Naive B cell (primary cell): Measurements from ENCODE around the gene MKNK2. TPM values are rescaled to one million over a fixed set of nuclear protein-coding genes. Genes with fewer than 3 reads are reported as not detected.

Experiments used
- ATAC-seq, 2 donors: fragments of 150-1000 bp; cut with Tn5 transposase; 2 replicates each; pipeline ENCODE4 v1.10.0; 2021; ENCODE audit warnings: low read depth in 2 of 2, mild to moderate bottlenecking in 2 of 2, moderate library complexity in 2 of 2
- DNase-seq: peaks from one replicate; pipeline ENCODE4 v3.0.0; 2022
- H3K27ac Mint-ChIP-seq, 6 donors: one replicate each; pipeline ENCODE4 v1.8.0; 2020 to 2022; ENCODE audit warnings: mild to moderate bottlenecking in 6 of 6, mixed read lengths in 6 of 6, moderate library complexity in 5 of 6, inconsistent platforms in 2 of 6
- H3K27me3 Mint-ChIP-seq, 3 donors: one replicate each; pipeline ENCODE4 v1.8.0; 2021 to 2022; ENCODE audit warnings: mixed read lengths in 3 of 3, mild to moderate bottlenecking in 1 of 3
- H3K36me3 Mint-ChIP-seq, 2 donors: one replicate each; pipeline ENCODE4 v1.8.0; 2020 to 2022; ENCODE audit warnings: mixed read lengths in 2 of 2, inconsistent platforms in 1 of 2, mild to moderate bottlenecking in 1 of 2
- H3K4me1 Mint-ChIP-seq, 3 donors: one replicate each; pipeline ENCODE4 v1.8.0; 2020 to 2022; ENCODE audit warnings: mixed read lengths in 3 of 3, inconsistent platforms in 1 of 3, mild to moderate bottlenecking in 1 of 3, moderate library complexity in 1 of 3
- H3K4me3 Mint-ChIP-seq, 8 donors: one replicate each; pipeline ENCODE4 v1.8.0; 2020 to 2022; ENCODE audit warnings: mild to moderate bottlenecking in 8 of 8, mixed read lengths in 8 of 8, moderate library complexity in 8 of 8, inconsistent platforms in 2 of 8
- H3K9me3 Mint-ChIP-seq, 7 donors: one replicate each; pipeline ENCODE4 v1.8.0; 2020 to 2022; ENCODE audit warnings: mixed read lengths in 7 of 7, mild to moderate bottlenecking in 5 of 7, inconsistent platforms in 2 of 7, moderate library complexity in 1 of 7
- polyA plus RNA-seq, 6 donors: library from polyadenylated mRNA; unstranded; fragments of 300-500 nt; fragmentation: Illumina TruSeq; gene quantifications; one replicate each; pipeline ENCODE4 v1.2.3, GENCODE V29; 2021; ENCODE audit warnings: low read depth in 6 of 6

MKNK2 gene
- polyA plus RNA-seq, 6 donors from 2014 or later, result 51.1 to 102 (median 57.1) TPM

DNA sequence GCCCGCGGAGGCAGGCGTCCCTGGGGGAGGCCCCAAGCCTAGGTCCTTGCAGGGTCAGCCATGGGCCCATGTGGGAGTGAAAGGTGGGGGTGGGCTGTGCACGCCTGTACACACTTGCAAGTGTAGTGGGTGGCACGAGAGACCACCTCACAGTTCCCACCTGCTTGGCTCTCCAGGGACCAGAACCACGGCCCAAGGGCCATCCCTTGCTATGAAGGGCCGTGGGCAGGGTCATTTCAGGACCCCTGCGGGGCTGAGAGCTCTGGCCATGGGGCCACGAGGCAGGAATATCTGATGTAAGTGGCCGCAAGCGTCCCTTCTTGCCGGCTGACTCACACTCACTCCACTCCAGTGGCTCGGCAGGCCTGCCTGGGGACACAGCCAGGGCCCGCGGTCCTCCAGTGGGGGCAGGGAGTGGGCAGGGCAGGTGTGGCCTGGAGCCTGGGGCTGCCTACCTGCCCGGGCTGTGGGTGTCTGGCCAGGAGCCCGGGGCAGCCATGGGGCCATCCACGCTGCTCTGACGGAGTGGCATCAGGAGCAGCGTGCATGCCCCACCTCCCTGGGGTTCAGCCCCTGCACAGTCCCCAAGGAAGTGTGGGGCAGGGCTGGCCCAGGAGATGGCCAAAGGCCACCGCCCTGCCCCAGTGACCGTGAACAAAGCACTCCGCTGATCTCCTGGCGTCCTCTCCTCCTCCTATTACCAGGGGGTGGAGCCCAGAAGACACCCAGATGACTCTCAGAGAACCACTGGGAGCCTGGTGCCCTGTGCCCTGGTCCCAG, 8.6 kb upstream of the MKNK2 start:
- H3K36me3 Mint-ChIP-seq, result no peaks in the 10 kb centered on the region
- no peaks in the 10 kb centered on the region for H3K27me3 Mint-ChIP-seq
- ATAC-seq (no peak), DNase-seq (no peak)
- peak overlapping the region in 4 of 6 donors; percentile 97 to 98 (median 98) for H3K27ac Mint-ChIP-seq
- peak overlapping the region; percentile 71 to 94 (median 91) for H3K4me3 Mint-ChIP-seq
- H3K4me1 Mint-ChIP-seq, result peaks cover 25 to 46% (median 46%) of the 10 kb centered on the region in 3 donors
- H3K9me3 Mint-ChIP-seq, result no peaks in the 10 kb centered on the region

DNA sequence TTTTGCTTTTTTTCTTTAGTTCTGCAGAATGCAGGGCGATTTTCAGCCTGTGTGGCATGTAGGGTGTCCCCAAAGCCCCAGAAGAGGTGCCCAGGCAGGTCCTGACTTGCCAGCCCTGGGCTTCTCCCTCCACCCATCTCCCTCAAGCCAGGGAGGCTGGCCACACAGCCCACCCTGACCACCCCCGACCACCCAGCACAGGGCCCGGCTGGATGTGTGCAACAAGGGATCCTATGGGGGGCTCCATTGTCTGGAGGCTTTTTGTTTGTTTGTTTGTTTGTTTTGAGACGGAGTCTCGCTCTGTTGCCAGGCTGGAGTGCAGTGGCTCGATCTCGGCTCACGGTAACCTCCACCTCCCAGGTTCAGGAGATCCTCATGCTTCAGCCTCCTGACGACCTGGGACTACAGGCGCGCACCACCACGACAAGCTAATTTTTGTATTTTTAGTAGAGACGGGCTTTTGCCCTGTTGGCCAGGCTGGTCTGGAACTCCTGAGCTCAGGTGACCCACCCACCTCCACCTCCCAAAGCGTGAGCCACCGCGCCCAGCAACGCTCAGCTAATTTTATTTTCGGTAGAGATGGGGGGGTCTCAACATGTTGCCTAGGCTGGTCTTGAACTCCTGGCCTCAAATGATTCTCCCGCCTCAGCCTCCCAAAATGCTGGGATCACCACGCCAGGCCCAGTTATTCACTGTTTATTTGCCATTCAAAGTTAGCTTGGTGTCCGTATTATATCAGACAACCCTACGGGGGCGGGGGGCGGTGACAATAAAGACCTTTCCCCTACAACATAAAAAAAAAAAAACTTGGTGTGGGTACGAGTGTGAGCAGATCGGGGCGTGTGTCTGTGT, 7.8 kb upstream of the MKNK2 start:
- DNase-seq (no peak), ATAC-seq (no peak)
- H3K9me3 Mint-ChIP-seq, result no peaks in the 10 kb centered on the region
- no peaks in the 10 kb centered on the region for H3K36me3 Mint-ChIP-seq
- no peaks in the 10 kb centered on the region for H3K27me3 Mint-ChIP-seq
- peak overlapping the region in 3 of 6 donors; percentile 76 to 98 (median 82) for H3K27ac Mint-ChIP-seq
- peaks cover 25 to 54% (median 47%) of the 10 kb centered on the region in 3 donors for H3K4me1 Mint-ChIP-seq
- H3K4me3 Mint-ChIP-seq, result peak overlapping the region in 6 of 8 donors; percentile 36 to 77 (median 70)

DNA sequence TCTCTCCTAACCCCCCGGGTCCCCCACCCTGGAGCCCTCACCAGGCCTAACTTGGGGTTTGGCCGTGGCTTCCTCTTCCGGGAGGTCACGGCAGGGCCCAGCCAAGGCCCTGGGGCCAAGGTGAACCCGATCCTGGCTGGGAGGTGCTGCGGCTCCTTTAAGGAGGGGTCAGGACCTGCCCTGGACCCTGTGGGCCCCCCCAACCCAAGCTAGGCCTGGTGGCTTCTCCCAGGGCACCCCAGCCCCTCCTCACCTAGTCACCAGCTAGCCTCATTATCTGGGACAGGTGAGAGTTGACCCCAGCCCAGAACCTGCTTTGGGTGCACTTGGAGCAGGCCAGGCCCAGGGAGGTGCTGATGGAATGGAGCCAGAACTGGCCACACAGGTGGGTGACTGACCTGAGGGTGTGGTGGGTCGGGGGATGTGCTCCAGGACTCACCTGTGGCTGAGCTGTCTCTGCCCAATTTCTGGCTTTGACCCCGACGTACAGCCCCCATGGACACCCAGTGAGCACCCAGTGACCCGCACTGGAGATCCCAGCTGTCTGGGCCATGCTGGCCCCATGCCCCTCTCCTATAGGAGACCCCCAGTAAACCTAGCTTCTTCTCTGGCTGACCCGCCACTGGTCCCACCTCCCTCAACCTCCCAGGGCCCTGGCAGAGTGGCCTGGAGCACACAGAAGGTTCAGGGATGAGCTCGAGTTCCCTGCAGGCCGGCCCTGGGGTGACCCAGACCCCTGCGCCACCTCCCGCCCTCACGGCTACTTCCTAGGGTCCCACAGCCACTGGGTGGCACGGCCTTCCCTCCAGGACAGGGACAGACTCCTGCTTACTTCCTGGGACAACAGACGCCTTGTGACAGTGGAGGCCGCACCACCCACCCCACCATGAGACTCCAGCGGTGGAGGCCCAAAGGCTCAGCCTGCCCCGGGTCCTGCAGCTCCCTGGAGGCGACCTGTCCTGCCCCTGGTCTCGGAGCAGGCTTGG, 6.7 kb upstream of the MKNK2 start:
- Mint-ChIP-seq H3K27ac (peak overlapping the region in 3 of 6 donors; percentile 69 to 98 (median 85)), H3K36me3 (no peaks in the 10 kb centered on the region), H3K9me3 (no peaks in the 10 kb centered on the region), H3K4me3 (peak overlapping the region in 5 of 8 donors; percentile 12 to 76 (median 61)), H3K27me3 (no peaks in the 10 kb centered on the region), H3K4me1 (peaks cover 25 to 58% (median 50%) of the 10 kb centered on the region in 3 donors)
- no peak for ATAC-seq
- DNase-seq, result no peak

DNA sequence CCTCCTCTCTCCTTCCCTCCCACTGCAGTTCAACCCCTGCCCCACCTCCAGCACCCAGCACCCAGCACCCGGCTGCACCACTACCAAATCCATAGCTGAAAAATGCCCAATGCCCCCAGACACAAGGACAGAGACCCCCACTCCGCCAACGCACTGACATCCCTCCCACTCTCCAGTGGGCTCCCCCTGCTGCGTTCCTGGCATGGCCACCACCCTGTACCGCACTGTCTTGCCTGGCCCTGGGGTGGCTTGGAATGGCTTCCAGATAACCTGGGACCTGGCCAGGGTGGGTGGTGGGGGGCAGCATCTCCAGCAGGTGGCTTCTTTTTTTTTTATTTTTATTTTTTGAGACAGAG, 5.8 kb upstream of the MKNK2 start:
- H3K27me3 Mint-ChIP-seq, result no peaks in the 10 kb centered on the region
- H3K36me3 Mint-ChIP-seq, result no peaks in the 10 kb centered on the region
- DNase-seq (no peak), ATAC-seq (no peak)
- no peaks in the 10 kb centered on the region for H3K9me3 Mint-ChIP-seq
- peak overlapping the region in 7 of 8 donors; percentile 14 to 77 (median 60) for H3K4me3 Mint-ChIP-seq
- H3K27ac Mint-ChIP-seq, result peak overlapping the region in 3 of 6 donors; percentile 67 to 98 (median 71)
- peaks cover 30 to 59% (median 53%) of the 10 kb centered on the region in 3 donors for H3K4me1 Mint-ChIP-seq

DNA sequence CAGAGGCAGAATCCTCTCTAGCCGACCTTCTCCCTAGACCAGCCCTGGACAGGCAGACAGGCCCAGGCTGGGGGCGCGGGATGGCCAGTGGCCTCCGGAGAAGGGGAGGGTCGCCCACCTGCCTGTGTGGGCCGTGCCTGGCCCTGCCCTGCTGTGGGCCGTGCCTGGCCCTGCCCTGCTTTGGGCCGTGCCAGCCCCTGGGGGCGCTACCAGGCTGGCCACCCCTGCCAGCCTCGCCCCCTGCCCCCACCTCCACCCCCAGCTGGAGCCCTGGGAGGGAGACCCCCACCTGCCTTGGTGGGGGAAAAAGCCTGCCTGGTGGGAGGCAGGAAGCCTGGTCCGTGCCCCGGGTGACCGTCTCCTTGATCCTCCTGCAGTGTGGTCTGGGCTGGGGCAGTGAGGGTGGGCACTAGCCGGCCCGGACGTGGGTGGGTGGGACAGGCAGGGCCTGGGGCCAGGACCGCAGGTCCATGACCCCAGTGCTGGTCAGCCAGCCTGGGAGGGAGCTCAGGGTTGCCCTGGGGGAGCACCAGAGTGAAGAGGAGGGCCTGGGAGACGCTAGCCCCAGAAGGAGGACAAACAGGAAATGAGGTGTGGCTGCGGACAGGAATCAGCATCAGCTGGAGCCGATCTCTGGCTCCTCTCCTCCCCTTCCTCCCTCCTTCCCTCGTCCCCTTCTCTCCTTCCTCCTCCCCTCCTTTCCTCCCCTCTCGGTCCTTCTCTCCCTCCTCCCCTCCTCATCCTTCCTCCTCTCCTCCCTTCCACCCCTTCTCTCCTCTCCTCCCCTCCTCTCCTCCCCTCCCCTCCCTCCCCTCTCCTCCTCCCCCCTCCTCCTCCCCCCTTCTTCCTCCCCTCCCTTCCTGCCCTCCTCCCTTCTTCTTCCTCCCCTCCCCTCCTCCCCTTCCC, 5.1 kb upstream of the MKNK2 start:
- no peaks in the 10 kb centered on the region for H3K9me3 Mint-ChIP-seq
- H3K27ac Mint-ChIP-seq, result peak overlapping the region; percentile 68 to 99 (median 96)
- H3K36me3 Mint-ChIP-seq, result no peaks in the 10 kb centered on the region
- H3K4me1 Mint-ChIP-seq, result peaks cover 36 to 62% (median 59%) of the 10 kb centered on the region in 3 donors
- ATAC-seq (no peak), DNase-seq (no peak)
- H3K4me3 Mint-ChIP-seq, result peak overlapping the region; percentile 65 to 83 (median 76)
- H3K27me3 Mint-ChIP-seq, result no peaks in the 10 kb centered on the region

DNA sequence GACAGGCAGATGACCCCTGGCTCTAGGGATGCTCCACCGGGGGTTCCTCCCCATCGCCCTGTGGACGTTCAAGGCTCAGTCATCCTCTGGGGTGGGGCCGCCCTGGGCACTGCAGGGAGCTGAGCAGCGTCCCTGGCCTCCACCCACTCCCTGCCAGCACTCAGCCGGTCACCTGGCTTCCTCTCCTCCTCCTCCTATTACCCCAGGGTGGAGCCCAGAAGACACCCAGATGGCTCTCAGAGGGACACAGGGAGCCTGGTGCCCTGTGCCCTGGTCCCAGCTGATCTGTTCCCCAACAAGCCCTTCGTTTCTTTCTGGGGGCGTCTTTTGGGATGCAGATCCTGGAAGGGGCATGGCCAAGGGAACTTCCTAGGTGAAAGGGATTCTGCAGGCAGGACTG, 3.7 kb upstream of the MKNK2 start:
- Mint-ChIP-seq H3K4me1 (peaks cover 35 to 54% (median 53%) of the 10 kb centered on the region in 3 donors), H3K36me3 (no peaks in the 10 kb centered on the region), H3K27me3 (no peaks in the 10 kb centered on the region), H3K9me3 (no peaks in the 10 kb centered on the region), H3K27ac (peak overlapping the region; percentile 87 to 99 (median 96)), H3K4me3 (peak overlapping the region; percentile 65 to 84 (median 76))
- no peak for DNase-seq
- ATAC-seq, result no peak

DNA sequence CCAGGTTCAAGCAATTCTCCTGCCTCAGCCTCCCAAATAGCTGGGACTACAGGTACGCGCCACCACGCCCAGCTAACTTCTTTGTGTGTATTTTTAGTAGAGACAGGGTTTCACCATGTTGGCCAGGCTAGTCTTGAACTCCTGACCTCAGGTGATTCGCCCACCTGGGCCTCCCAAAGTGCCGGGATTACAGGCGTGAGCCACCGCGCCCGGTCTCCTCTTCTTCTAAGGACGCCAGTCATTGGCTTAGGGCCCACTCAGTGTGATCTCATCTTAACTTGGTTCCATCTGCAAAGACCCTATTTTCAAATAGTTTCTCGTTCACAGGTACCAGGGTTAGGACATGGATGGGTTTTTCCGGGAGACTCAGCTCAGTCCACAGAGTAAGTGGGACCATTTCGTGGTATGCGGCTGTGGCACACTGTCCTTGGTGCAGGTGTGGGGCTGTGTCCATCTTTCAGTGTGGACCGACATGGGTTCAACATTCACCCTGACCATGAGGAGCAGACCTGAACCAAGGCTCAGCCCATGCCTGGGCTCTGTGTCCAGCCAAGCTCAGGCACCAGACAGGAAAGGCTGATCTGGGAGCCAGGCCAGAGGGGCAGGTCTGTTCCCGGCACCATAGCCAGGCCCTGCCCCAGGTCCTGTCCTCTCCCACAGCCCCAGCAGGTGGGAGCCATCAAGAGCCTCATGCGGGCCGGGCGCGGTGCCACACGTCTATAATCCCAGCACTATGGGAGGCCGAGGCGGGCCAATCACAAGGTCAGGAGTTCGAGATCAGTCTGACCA, 2.8 kb upstream of the MKNK2 start:
- no peak for DNase-seq
- peaks cover 43 to 61% (median 60%) of the 10 kb centered on the region in 3 donors for H3K4me1 Mint-ChIP-seq
- H3K27ac Mint-ChIP-seq, result peak overlapping the region; percentile 77 to 99 (median 98)
- no peaks in the 10 kb centered on the region for H3K36me3 Mint-ChIP-seq
- H3K9me3 Mint-ChIP-seq, result no peaks in the 10 kb centered on the region
- ATAC-seq, result no peak
- H3K27me3 Mint-ChIP-seq, result no peaks in the 10 kb centered on the region
- peak overlapping the region in 5 of 8 donors; percentile 29 to 79 (median 52) for H3K4me3 Mint-ChIP-seq

DNA sequence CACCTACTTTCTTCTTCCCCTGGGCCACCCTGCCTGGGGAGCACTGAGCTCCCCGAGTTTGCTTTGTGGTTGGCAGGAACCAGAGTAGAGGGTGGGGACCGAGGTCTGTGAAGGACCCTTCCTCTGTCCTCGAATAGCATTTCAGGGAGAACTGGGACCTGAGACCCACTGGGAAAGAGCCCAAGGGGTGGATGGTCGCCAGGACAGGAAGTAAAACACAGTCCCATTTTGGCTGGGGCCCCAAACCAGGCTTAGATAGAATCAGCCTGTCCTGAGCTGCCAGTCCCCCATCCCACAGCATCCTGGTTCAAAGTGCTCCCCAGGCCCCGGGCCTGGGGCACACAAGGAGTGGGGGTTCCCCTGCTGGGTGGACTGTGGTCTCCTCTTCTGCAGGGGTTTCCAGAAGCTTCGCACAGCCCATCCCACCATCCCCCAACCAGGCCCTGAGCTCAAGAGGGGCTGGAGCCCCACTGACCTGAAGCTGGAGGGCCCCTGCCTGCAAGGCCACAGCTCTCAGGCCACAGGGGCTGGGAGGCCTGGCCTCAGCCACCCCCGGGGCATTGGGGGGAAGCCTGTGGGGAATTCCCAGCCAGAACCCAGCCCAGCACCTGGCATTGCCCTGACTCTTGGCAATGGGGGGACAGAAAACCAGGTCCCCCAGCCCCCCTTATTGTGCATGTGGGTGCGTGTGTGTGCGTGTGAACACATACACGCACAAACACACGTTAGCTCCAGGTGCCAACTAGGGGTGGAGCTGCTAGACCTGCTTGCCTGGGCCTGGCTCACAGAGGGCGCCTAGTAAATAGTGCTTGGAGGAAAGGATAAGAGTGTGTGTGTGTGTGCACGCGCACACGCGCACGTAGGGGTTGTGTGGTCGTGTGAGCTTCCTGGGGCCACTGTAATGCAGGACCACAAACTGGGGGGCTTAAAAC, 995 bp upstream of the MKNK2 start:
- ATAC-seq (peak; percentile 39 to 46), DNase-seq (peak; percentile 83)
- H3K36me3 Mint-ChIP-seq, result no peaks in the 10 kb centered on the region
- H3K4me1 Mint-ChIP-seq, result peaks cover 42 to 63% (median 55%) of the 10 kb centered on the region in 3 donors
- no peaks in the 10 kb centered on the region for H3K27me3 Mint-ChIP-seq
- peak overlapping the region; percentile 73 to 93 (median 84) for H3K4me3 Mint-ChIP-seq
- H3K27ac Mint-ChIP-seq, result peak overlapping the region; percentile 98 to 99 (median 99)
- no peaks in the 10 kb centered on the region for H3K9me3 Mint-ChIP-seq

DNA sequence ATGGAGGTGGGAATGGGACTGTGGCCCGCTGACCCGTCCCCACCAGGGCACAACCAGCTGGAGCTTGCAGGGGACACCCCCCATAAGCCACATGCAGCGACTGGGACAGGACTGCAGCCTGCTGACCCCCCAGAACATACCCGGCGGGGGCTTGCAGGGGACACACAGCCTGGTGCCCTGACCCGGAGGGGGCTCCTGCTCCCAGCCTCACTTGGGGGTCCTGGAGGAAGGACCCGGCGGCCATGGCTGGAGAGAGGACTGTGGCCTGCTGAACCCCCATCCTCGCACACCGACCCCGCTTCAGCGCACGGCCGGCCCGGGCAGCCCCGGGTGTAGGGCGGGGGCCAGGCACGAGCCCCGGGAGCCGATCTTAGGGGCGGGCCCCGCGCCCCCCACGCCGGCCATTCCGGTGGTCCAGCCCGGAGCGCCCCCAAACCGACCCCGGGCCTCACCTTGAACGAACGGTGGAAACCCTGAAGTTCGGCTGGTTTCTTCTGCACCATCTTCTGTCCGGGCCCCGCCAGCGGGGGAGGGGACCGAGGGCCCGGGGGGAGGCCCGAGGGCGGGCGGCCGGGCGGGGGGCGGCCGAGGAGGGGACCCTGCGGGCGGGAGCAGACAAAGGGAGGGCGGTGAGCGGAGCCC, 574 bp downstream of the MKNK2 start:
- H3K27ac Mint-ChIP-seq, result peak overlapping the region; percentile 96 to 99 (median 98)
- DNase-seq, result no peak
- peak in 1 of 2 donors; percentile 2 for ATAC-seq
- no peaks in the 10 kb centered on the region for H3K36me3 Mint-ChIP-seq
- H3K4me1 Mint-ChIP-seq, result peaks cover 32 to 57% (median 54%) of the 10 kb centered on the region in 3 donors
- no peaks in the 10 kb centered on the region for H3K9me3 Mint-ChIP-seq
- H3K27me3 Mint-ChIP-seq, result no peaks in the 10 kb centered on the region
- H3K4me3 Mint-ChIP-seq, result peak overlapping the region; percentile 85 to 96 (median 92)

DNA sequence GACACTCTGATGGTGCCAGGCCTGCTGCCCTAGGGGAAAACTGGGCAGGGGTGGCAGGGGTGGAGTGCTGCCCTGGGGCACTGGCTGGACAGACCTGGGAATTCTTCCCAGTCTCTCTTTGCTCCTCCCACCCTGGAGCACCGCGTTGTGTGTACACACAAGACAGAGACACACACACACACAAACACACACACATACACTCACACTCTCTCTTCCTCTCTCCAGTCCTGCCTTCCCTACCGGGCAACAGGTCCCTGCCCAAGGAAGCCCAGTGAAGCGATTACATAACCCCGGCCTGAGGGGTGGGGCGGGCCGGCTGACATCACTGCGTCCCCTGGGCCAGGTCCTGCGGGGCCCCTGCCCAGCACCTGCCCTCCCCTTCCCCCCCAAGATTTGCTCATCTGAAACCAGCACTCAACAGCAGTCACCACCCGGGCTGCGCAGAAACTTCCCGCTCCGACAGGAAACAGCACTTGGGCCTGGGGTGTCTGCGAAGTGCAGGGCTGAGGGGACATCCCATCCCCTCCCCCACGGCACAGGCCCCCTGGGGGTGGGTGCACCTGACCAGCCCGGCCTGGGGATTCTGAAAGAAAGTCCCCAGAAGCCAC, 1.2 kb downstream of the MKNK2 start:
- ATAC-seq (peak; percentile 40), DNase-seq (peak; percentile 90)
- H3K36me3 Mint-ChIP-seq, result no peaks in the 10 kb centered on the region
- H3K4me3 Mint-ChIP-seq, result peak overlapping the region; percentile 85 to 96 (median 92)
- H3K27me3 Mint-ChIP-seq, result no peaks in the 10 kb centered on the region
- H3K4me1 Mint-ChIP-seq, result peaks cover 31 to 55% (median 52%) of the 10 kb centered on the region in 3 donors
- H3K9me3 Mint-ChIP-seq, result no peaks in the 10 kb centered on the region
- H3K27ac Mint-ChIP-seq, result peak overlapping the region; percentile 96 to 99 (median 98)
